ENCODE results near the gene CHD2. TPM values are rescaled to one million over a fixed set of nuclear protein-coding genes. Genes with fewer than 3 reads are reported as not detected.

Gene CHD2
- polyA plus RNA-seq, 2 of the 4 experiments (the other 2 are of a cell fraction), result 29.5 to 68.2 TPM

DNA sequence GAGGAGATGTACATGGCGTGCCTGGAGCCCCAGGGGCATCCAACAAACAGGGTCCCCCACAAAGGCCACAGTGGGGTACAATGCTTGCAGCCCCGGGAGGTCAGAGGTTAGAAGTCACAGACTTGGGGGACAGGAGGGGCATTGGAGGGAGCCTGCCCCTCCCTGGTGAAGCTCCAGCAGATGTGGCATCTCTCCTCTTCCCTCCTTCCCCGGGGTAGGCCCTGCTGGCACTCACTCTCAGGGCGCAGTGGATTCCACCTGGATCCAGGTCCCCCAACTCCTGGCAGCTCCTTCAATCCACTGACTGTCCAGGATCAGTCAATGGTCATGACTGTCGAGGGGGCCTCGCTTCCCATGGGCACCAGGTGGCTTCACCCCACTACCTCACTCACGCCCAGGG, 156.7 kb downstream of the CHD2 start:
- ChIA-PET CTCF (interaction anchor here (1.0 to 3.1 kb wide), 4 partner anchors 8 to 31 kb away, joined by 5 to 18 read pairs (median 8); no protein-coding TSS in a partner anchor), POLR2A (no interaction called here)
- DNase-seq (ENCODE audit: low read depth in 1 of 2, low spot score in 1 of 2) (no peak), FAIRE-seq (no peak), ATAC-seq (no peak)
- TF ChIP-seq FOSL2 (IDR thresholded peaks at IDR 0.05) (no peak), FOSL2 (CRISPR knock-in tag; IDR thresholded peaks at IDR 0.05) (no peak)
- Histone ChIP-seq H3K9me3 (no peaks in the 10 kb centered on the region), H3K27ac (no peak overlapping the region), H3K4me1 (no peaks in the 10 kb centered on the region), H3K4me3 (no peak overlapping the region), H3K4me2 (no peak overlapping the region)
- 59% methylated on average over 7 of the region's 7 CpGs for WGBS (ENCODE audit: missing lambda C conversion rate)

GRCh38 chr15:93057618-93058017, 157.5 kb downstream of the CHD2 start:
- Histone ChIP-seq H3K4me3 (no peak overlapping the region), H3K27ac (no peak overlapping the region), H3K9me3 (no peaks in the 10 kb centered on the region), H3K4me2 (no peak overlapping the region), H3K4me1 (no peaks in the 10 kb centered on the region)
- ChIA-PET CTCF (interaction anchor here (1.7 to 4.1 kb wide), 4 partner anchors 22 to 30 kb away, joined by 8 to 22 read pairs (median 14); no protein-coding TSS in a partner anchor), POLR2A (no interaction called here)
- ATAC-seq, result no peak
- FAIRE-seq, result no peak
- DNase-seq (ENCODE audit: low read depth in 1 of 2, low spot score in 1 of 2), result no peak
- TF ChIP-seq HES2 (IDR thresholded peaks at IDR 0.05), result no peak
- TF ChIP-seq MAZ (IDR thresholded peaks at IDR 0.05; ENCODE audit: borderline replicate concordance, low read depth, low read length), result no peak
- TF ChIP-seq POLR2A (IDR thresholded peaks at IDR 0.05; ENCODE audit: low read length), result no peak
- TF ChIP-seq RCOR1 (IDR thresholded peaks at IDR 0.05; ENCODE audit: low read depth, low read length), result no peak
- no peak for TF ChIP-seq HOXA7 (CRISPR knock-in tag; IDR thresholded peaks at IDR 0.05)
- no peak for TF ChIP-seq ZSCAN20 (CRISPR knock-in tag; IDR thresholded peaks at IDR 0.05)
- TF ChIP-seq ZFP36 (IDR thresholded peaks at IDR 0.05; ENCODE audit: borderline replicate concordance, partially characterized antibody), result no peak
- no peak for TF ChIP-seq CHD2 (IDR thresholded peaks at IDR 0.05; ENCODE audit: low read length, partially characterized antibody)
- TF ChIP-seq KDM5A (IDR thresholded peaks at IDR 0.05), result no peak
- no peak for TF ChIP-seq JUN (IDR thresholded peaks at IDR 0.05)
- TF ChIP-seq PHF8 (IDR thresholded peaks at IDR 0.05; ENCODE audit: borderline replicate concordance, low read depth), result no peak
- no peak for TF ChIP-seq TFCP2L1 (CRISPR knock-in tag; IDR thresholded peaks at IDR 0.05)
- TF ChIP-seq HOXB5 (CRISPR knock-in tag; IDR thresholded peaks at IDR 0.05), result no peak
- no peak for TF ChIP-seq EHF (CRISPR knock-in tag; IDR thresholded peaks at IDR 0.05)
- no peak for TF ChIP-seq HDAC2 (IDR thresholded peaks at IDR 0.05)
- no peak for TF ChIP-seq MYC (IDR thresholded peaks at IDR 0.05; ENCODE audit: borderline replicate concordance, low read length)
- TF ChIP-seq JUNB (IDR thresholded peaks at IDR 0.05), result no peak
- no peak for TF ChIP-seq CHD4 (IDR thresholded peaks at IDR 0.05; ENCODE audit: borderline replicate concordance)
- TF ChIP-seq BHLHE40 (IDR thresholded peaks at IDR 0.05; ENCODE audit: low read depth, low read length), result no peak
- 63% methylated on average over 8 of the region's 8 CpGs for WGBS (ENCODE audit: missing lambda C conversion rate)

- Histone ChIP-seq H3K9me3 (no peaks in the 10 kb centered on the region), H3K4me1 (no peaks in the 10 kb centered on the region), H3K4me2 (no peak overlapping the region), H3K4me3 (no peak overlapping the region), H3K27ac (no peak overlapping the region)
- no peak for FAIRE-seq
- ChIA-PET CTCF (interaction anchor here (1.0 to 4.1 kb wide), 4 partner anchors 11 to 29 kb away, joined by 4 to 22 read pairs (median 13); no protein-coding TSS in a partner anchor), POLR2A (no interaction called here)
- ATAC-seq, result no peak
- TF ChIP-seq, protein P1, sequence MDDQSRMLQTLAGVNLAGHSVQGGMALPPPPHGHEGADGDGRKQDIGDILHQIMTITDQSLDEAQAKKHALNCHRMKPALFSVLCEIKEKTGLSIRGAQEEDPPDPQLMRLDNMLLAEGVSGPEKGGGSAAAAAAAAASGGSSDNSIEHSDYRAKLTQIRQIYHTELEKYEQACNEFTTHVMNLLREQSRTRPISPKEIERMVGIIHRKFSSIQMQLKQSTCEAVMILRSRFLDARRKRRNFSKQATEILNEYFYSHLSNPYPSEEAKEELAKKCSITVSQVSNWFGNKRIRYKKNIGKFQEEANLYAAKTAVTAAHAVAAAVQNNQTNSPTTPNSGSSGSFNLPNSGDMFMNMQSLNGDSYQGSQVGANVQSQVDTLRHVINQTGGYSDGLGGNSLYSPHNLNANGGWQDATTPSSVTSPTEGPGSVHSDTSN (IDR thresholded peaks at IDR 0.05), result no peak
- TF ChIP-seq RNF2 (IDR thresholded peaks at IDR 0.05; ENCODE audit: borderline replicate concordance, low read depth) (no peak), TFCP2L1 (CRISPR knock-in tag; IDR thresholded peaks at IDR 0.05) (no peak), NR3C1 (IDR thresholded peaks at IDR 0.05) (no peak), HOXB5 (CRISPR knock-in tag; IDR thresholded peaks at IDR 0.05) (no peak), ZNF302 (CRISPR knock-in tag; IDR thresholded peaks at IDR 0.05) (no peak), ESRRA (IDR thresholded peaks at IDR 0.05; ENCODE audit: borderline replicate concordance, low read length) (no peak), PHF8 (IDR thresholded peaks at IDR 0.05; ENCODE audit: borderline replicate concordance, low read depth) (no peak), CBX8 (IDR thresholded peaks at IDR 0.05) (no peak), TP53 (CRISPR knock-in tag; IDR thresholded peaks at IDR 0.05) (no peak), USF2 (IDR thresholded peaks at IDR 0.05) (no peak), CHD2 (IDR thresholded peaks at IDR 0.05; ENCODE audit: low read length, partially characterized antibody) (no peak), JUNB (IDR thresholded peaks at IDR 0.05) (no peak), NPAS2 (CRISPR knock-in tag; IDR thresholded peaks at IDR 0.05; ENCODE audit: borderline replicate concordance) (no peak), KDM5A (IDR thresholded peaks at IDR 0.05) (no peak), ZFP36 (IDR thresholded peaks at IDR 0.05; ENCODE audit: borderline replicate concordance, partially characterized antibody) (no peak), EHF (CRISPR knock-in tag; IDR thresholded peaks at IDR 0.05) (no peak), MYC (IDR thresholded peaks at IDR 0.05; ENCODE audit: borderline replicate concordance, low read length) (no peak)
- DNase-seq (ENCODE audit: low read depth in 1 of 2, low spot score in 1 of 2), result no peak
- 25% methylated on average over 8 of the region's 8 CpGs for WGBS (ENCODE audit: missing lambda C conversion rate)
Observed at GRCh38 chr15:93058128-93058527, 158.0 kb downstream of the CHD2 start.

Data from A549 (cell line).